Measurements from ENCODE around the gene INAFM1. TPM values are rescaled to one million over a fixed set of nuclear protein-coding genes. Genes with fewer than 3 reads are reported as not detected.
A peak's percentile ranks its signal among the peaks of the same experiment; 100 is the strongest.

The INAFM1 gene
- total RNA-seq, 2 experiments from 2014 or later: 16.9 to 19.3 TPM

GRCh38 chr19:47239152-47239551 is 35.5 kb upstream of the INAFM1 start:
- no peak for ATAC-seq (ENCODE audit: poor library complexity)
- Histone ChIP-seq H3K36me3 (ENCODE audit: insufficient read depth, low read length) (no peaks in the 10 kb centered on the region), H3K27ac (ENCODE audit: low read depth in 1 of 2, low read length in 2 of 2) (no peak overlapping the region), H3K4me3 (ENCODE audit: low read length) (peak overlapping the region; percentile 37), H3K4me1 (ENCODE audit: insufficient read depth, low read length) (peaks cover 50% of the 10 kb centered on the region), H3K9me3 (ENCODE audit: control insufficient read depth in 1 of 2, insufficient read depth in 1 of 2, low read length in 2 of 2) (no peaks in the 10 kb centered on the region), H3K27me3 (ENCODE audit: control insufficient read depth in 1 of 2, insufficient read depth in 2 of 2, low read length in 2 of 2) (no peaks in the 10 kb centered on the region)
- ChIA-PET POLR2A (interaction anchor here (0.5 to 3.2 kb wide), 7 partner anchors 13 to 126 kb away, joined by 3 to 32 read pairs (median 6); partner anchors contain the start of genes CCDC9 and ZC3H4), CTCF (interaction anchor here (0.9 to 2.1 kb wide), 5 partner anchors 8 to 53 kb away, joined by 3 to 8 read pairs (median 3); no protein-coding TSS in a partner anchor)
- Mint-ChIP-seq H3K4me1 (ENCODE audit: low read depth) (peaks cover 6% of the 10 kb centered on the region), H3K27ac (peak overlapping the region; percentile 74), H3K4me3 (peak overlapping the region; percentile 86), H3K27me3 (no peaks in the 10 kb centered on the region), H3K36me3 (ENCODE audit: low read depth) (no peaks in the 10 kb centered on the region), H3K9me3 (no peaks in the 10 kb centered on the region)
- no peak for TF ChIP-seq CTCF (IDR thresholded peaks at IDR 0.05)
- peak in 4 of 14 experiments; percentile 39 to 60 (median 54) for DNase-seq
- intact Hi-C loops (cut with DNase I, micrococcal nuclease): loop anchor here in 1 of 2 experiments (10.0 kb wide), 1 partner anchor 524 kb away; the partner anchor contains the start of gene PRKD2

GRCh38 chr19:47239610-47240296 is 34.9 kb upstream of the INAFM1 start:
- intact Hi-C loops (cut with DNase I, micrococcal nuclease): loop anchor here (5.0 to 10.0 kb wide), 2 partner anchors 202 to 525 kb away; partner anchors contain the start of gene PRKD2 (in 1 of the 2)
- Histone ChIP-seq H3K27ac (ENCODE audit: low read depth in 1 of 2, low read length in 2 of 2) (no peak overlapping the region), H3K4me3 (ENCODE audit: low read length) (peak overlapping the region; percentile 37), H3K36me3 (ENCODE audit: insufficient read depth, low read length) (no peaks in the 10 kb centered on the region), H3K27me3 (ENCODE audit: control insufficient read depth in 1 of 2, insufficient read depth in 2 of 2, low read length in 2 of 2) (no peaks in the 10 kb centered on the region), H3K4me1 (ENCODE audit: insufficient read depth, low read length) (peaks cover 56% of the 10 kb centered on the region), H3K9me3 (ENCODE audit: control insufficient read depth in 1 of 2, insufficient read depth in 1 of 2, low read length in 2 of 2) (no peaks in the 10 kb centered on the region)
- Mint-ChIP-seq H3K4me3 (peak overlapping the region; percentile 49), H3K36me3 (ENCODE audit: low read depth) (no peaks in the 10 kb centered on the region), H3K27me3 (no peaks in the 10 kb centered on the region), H3K4me1 (ENCODE audit: low read depth) (peaks cover 6% of the 10 kb centered on the region), H3K9me3 (no peaks in the 10 kb centered on the region), H3K27ac (peak overlapping the region; percentile 74)
- peak in 12 of 14 experiments; percentile 43 to 85 (median 62) for DNase-seq
- TF ChIP-seq CTCF (IDR thresholded peaks at IDR 0.05): no peak
- ChIA-PET CTCF (interaction anchor here (0.9 to 2.1 kb wide), 5 partner anchors 8 to 53 kb away, joined by 3 to 8 read pairs (median 3); no protein-coding TSS in a partner anchor), POLR2A (interaction anchor here (0.9 to 3.2 kb wide), 8 partner anchors 10 to 127 kb away, joined by 3 to 32 read pairs (median 5); partner anchors contain the start of genes CCDC9 and ZC3H4)
- ATAC-seq (ENCODE audit: poor library complexity): peak; percentile 3

GRCh38 chr19:47240556-47240955 is 34.1 kb upstream of the INAFM1 start:
- H3K27ac ChIP-seq (ENCODE audit: low read depth in 1 of 2, low read length in 2 of 2): peak overlapping the region in 1 of 2 donors; percentile 55
- no peak for TF ChIP-seq CTCF (IDR thresholded peaks at IDR 0.05)
- ChIA-PET POLR2A (interaction anchor here (0.9 to 3.2 kb wide), 6 partner anchors 11 to 128 kb away, joined by 3 to 32 read pairs (median 4); partner anchors contain the start of gene ZC3H4), CTCF (interaction anchor here (2.1 kb wide), 1 partner anchor 30 kb away, joined by 8 read pairs; no protein-coding TSS in a partner anchor)
- ATAC-seq (ENCODE audit: poor library complexity) (no peak), DNase-seq (no peak)
- H3K27ac Mint-ChIP-seq: no peak overlapping the region
- H3K27me3 Mint-ChIP-seq: no peaks in the 10 kb centered on the region
- H3K9me3 Mint-ChIP-seq: no peaks in the 10 kb centered on the region
- peak overlapping the region; percentile 49 for H3K4me3 Mint-ChIP-seq
- peaks cover 58% of the 10 kb centered on the region for H3K4me1 ChIP-seq (ENCODE audit: insufficient read depth, low read length)
- H3K4me3 ChIP-seq (ENCODE audit: low read length): peak overlapping the region; percentile 26
- H3K36me3 Mint-ChIP-seq (ENCODE audit: low read depth): no peaks in the 10 kb centered on the region
- no peaks in the 10 kb centered on the region for H3K9me3 ChIP-seq (ENCODE audit: control insufficient read depth in 1 of 2, insufficient read depth in 1 of 2, low read length in 2 of 2)
- no peaks in the 10 kb centered on the region for H3K27me3 ChIP-seq (ENCODE audit: control insufficient read depth in 1 of 2, insufficient read depth in 2 of 2, low read length in 2 of 2)
- intact Hi-C loops (cut with DNase I, micrococcal nuclease): loop anchor here in 1 of 2 experiments (5.0 kb wide), 1 partner anchor 203 kb away; no protein-coding TSS in a partner anchor
- no peaks in the 10 kb centered on the region for H3K36me3 ChIP-seq (ENCODE audit: insufficient read depth, low read length)
- peaks cover 12% of the 10 kb centered on the region for H3K4me1 Mint-ChIP-seq (ENCODE audit: low read depth)
